H1 (cell line): ENCODE data around the gene MLN. TPM values are rescaled to one million over a fixed set of nuclear protein-coding genes. Genes with fewer than 3 reads are reported as not detected.
"Not testable (repeated sequence)": the region's sequence is repeated elsewhere in the genome, so short reads cannot be mapped to it uniquely, and the experiment has no call there.

Experiments used
- CTCF ChIA-PET: fragments of 300-600 bp; sonication (Branson Sonifier 250); formaldehyde crosslinking; loops from one replicate; lab custom pipeline; 2021; ENCODE audit not compliant: partially characterized antibody; lab: Charles Lee
- POLR2A ChIA-PET: fragments of 300-600 bp; sonication (Branson Sonifier 250); formaldehyde crosslinking; loops from one replicate; lab custom pipeline; 2021; ENCODE audit warnings: inconsistent platforms; ENCODE audit not compliant: partially characterized antibody; lab: Charles Lee
- DNase-seq, 2 experiments: peaks; one replicate each; pipeline versions ENCODE4 v3.0.0 to v3.0.0-alpha.2; 2010 to 2022; ENCODE audit warnings: low spot score in 2 of 2, low read depth in 1 of 2, mixed read lengths in 1 of 2
- FAIRE-seq: peaks from 2 replicates; lab custom pipeline; 2011; peaks lifted over from hg19 to GRCh38; lab: Jason Lieb, UNC
- H2AFZ ChIP-seq: 2 replicates; pipeline ENCODE4 v1.8.1; 2012; ENCODE audit warnings: low read length, inconsistent platforms
- H2AK5ac ChIP-seq: 2 replicates; pipeline ENCODE4 v1.6.1; 2013; ENCODE audit warnings: low read depth, low read length
- H2BK120ac ChIP-seq: replicated peaks from 2 replicates; pipeline ENCODE3; 2013; ENCODE audit warnings: low read depth, low read length, inconsistent platforms
- H2BK12ac ChIP-seq: 2 replicates; pipeline ENCODE4 v1.6.1; 2013; ENCODE audit warnings: low read depth, low read length
- H2BK15ac ChIP-seq: 2 replicates; pipeline ENCODE4 v1.6.1; 2013; ENCODE audit warnings: low read length
- H2BK20ac ChIP-seq: 2 replicates; pipeline ENCODE4 v1.6.1; 2013; ENCODE audit warnings: low read length
- H2BK5ac ChIP-seq: 2 replicates; pipeline ENCODE4 v1.6.1; 2013; ENCODE audit warnings: low read depth, low read length
- H3K14ac ChIP-seq: 2 replicates; pipeline ENCODE4 v1.6.1; 2013; ENCODE audit warnings: inconsistent platforms; ENCODE audit not compliant: insufficient read length
- H3K18ac ChIP-seq: 2 replicates; pipeline ENCODE4 v1.6.1; 2013; ENCODE audit warnings: low read length; ENCODE audit errors: extremely low read depth
- H3K23ac ChIP-seq: 2 replicates; pipeline ENCODE4 v1.6.1; 2013; ENCODE audit warnings: inconsistent platforms; ENCODE audit not compliant: insufficient read length
- H3K23me2 ChIP-seq: 2 replicates; pipeline ENCODE4 v1.6.1; 2013; ENCODE audit warnings: low read depth, low read length
- H3K27ac ChIP-seq: 2 replicates; pipeline ENCODE4 v1.6.1; 2011; ENCODE audit warnings: low read depth, low read length, inconsistent platforms
- H3K27me3 ChIP-seq, 4 experiments: replicated peaks in 1 of 4; 1 replicate in 1 of 4; 2 replicates in 3 of 4; pipeline versions ENCODE4 v1.6.1 to v1.8.1; 2011 to 2013; ENCODE audit warnings: low read length in 3 of 4, mild to moderate bottlenecking in 3 of 4, inconsistent platforms in 2 of 4, mixed read lengths in 2 of 4, moderate library complexity in 1 of 4; ENCODE audit not compliant: control insufficient read depth in 3 of 4, insufficient read depth in 3 of 4; ENCODE audit errors: extremely low read depth in 1 of 4
- H3K36me3 ChIP-seq, 4 experiments: 2 replicates each; pipeline versions ENCODE4 v1.6.1 to v1.8.1; 2011 to 2013; ENCODE audit warnings: mild to moderate bottlenecking in 4 of 4, low read length in 3 of 4, moderate library complexity in 2 of 4, control low read depth in 1 of 4, inconsistent platforms in 1 of 4; ENCODE audit not compliant: insufficient read depth in 4 of 4, control insufficient read depth in 2 of 4
- H3K4ac ChIP-seq: replicated peaks from 2 replicates; pipeline ENCODE3; 2013; ENCODE audit warnings: low read length, low read depth, mixed read lengths, inconsistent platforms; ENCODE audit not compliant: insufficient read length
- H3K4me1 ChIP-seq, 4 experiments: replicated peaks in 1 of 4; 1 replicate in 1 of 4; 2 replicates in 3 of 4; pipeline versions ENCODE4 v1.6.1 to v1.8.1; 2011 to 2013; ENCODE audit warnings: low read length in 3 of 4, inconsistent platforms in 2 of 4, mixed read lengths in 1 of 4; ENCODE audit not compliant: insufficient read depth in 4 of 4, control insufficient read depth in 3 of 4
- H3K4me2 ChIP-seq, 2 experiments: 2 replicates each; pipeline versions ENCODE4 v1.6.1 to v1.8.1; 2011 to 2013; ENCODE audit warnings: low read depth in 2 of 2, low read length in 2 of 2, control low read depth in 1 of 2, inconsistent platforms in 1 of 2, mild to moderate bottlenecking in 1 of 2; ENCODE audit not compliant: insufficient read depth in 1 of 2
- H3K4me3 ChIP-seq, 4 experiments: fragments of 200-600, 300-600 bp in 1 of 4; sonication (generic), shearing (Covaris generic), sonication (Bioruptor Twin) in 1 of 4; 2 replicates each; pipeline versions ENCODE4 v1.5.1 to v1.8.1; 2011 to 2016; ENCODE audit warnings: low read length in 4 of 4, low read depth in 3 of 4, control low read depth in 2 of 4, inconsistent platforms in 2 of 4, mild to moderate bottlenecking in 2 of 4, mixed read lengths in 1 of 4, moderate library complexity in 1 of 4; ENCODE audit not compliant: insufficient read depth in 2 of 4; ENCODE audit errors: extremely low read depth in 1 of 4
- H3K56ac ChIP-seq: replicated peaks from 2 replicates; pipeline ENCODE3; 2013; ENCODE audit warnings: low read depth, mild to moderate bottlenecking, mixed read lengths, low read length, inconsistent platforms; ENCODE audit not compliant: insufficient read length
- H3K79me1 ChIP-seq: 2 replicates; pipeline ENCODE4 v1.6.1; 2013; ENCODE audit warnings: low read depth, low read length, control low read depth
- H3K79me2 ChIP-seq, 2 experiments: 2 replicates each; pipeline versions ENCODE4 v1.6.1 to v1.8.1; 2012 to 2013; ENCODE audit warnings: low read length in 2 of 2, mild to moderate bottlenecking in 2 of 2, inconsistent platforms in 1 of 2; ENCODE audit not compliant: insufficient read depth in 2 of 2, control insufficient read depth in 1 of 2
- H3K9ac ChIP-seq, 4 experiments: replicated peaks in 1 of 4; 1 replicate in 1 of 4; 2 replicates in 3 of 4; pipeline versions ENCODE4 v1.6.1 to v1.8.1; 2011 to 2013; ENCODE audit warnings: low read depth in 3 of 4, low read length in 3 of 4, control low read depth in 2 of 4, mild to moderate bottlenecking in 2 of 4, moderate library complexity in 2 of 4, inconsistent platforms in 1 of 4; ENCODE audit errors: extremely low read depth in 1 of 4
- H3K9me3 ChIP-seq, 2 experiments: 2 replicates each; pipeline versions ENCODE4 v1.6.1 to v1.8.1; 2012 to 2013; ENCODE audit warnings: mild to moderate bottlenecking in 2 of 2, moderate library complexity in 2 of 2, control low read depth in 1 of 2, inconsistent platforms in 1 of 2, low read depth in 1 of 2, low read length in 1 of 2, mixed read lengths in 1 of 2; ENCODE audit not compliant: insufficient read depth in 2 of 2
- H4K20me1 ChIP-seq, 2 experiments: replicated peaks in 1 of 2; 2 replicates each; pipeline versions ENCODE3 to v1.8.1; 2011 to 2013; ENCODE audit warnings: inconsistent platforms in 2 of 2, low read length in 2 of 2, mild to moderate bottlenecking in 1 of 2; ENCODE audit not compliant: insufficient read depth in 2 of 2, control insufficient read depth in 1 of 2
- H4K5ac ChIP-seq: 2 replicates; pipeline ENCODE4 v1.6.1; 2013; ENCODE audit warnings: low read length, low read depth, mixed read lengths, inconsistent platforms; ENCODE audit not compliant: insufficient read length
- H4K8ac ChIP-seq: 2 replicates; pipeline ENCODE4 v1.8.0; 2013; ENCODE audit warnings: mild to moderate bottlenecking, moderate library complexity, low read length, inconsistent platforms; ENCODE audit not compliant: insufficient read depth; ENCODE audit errors: extremely low read depth
- H4K91ac ChIP-seq: replicated peaks from 2 replicates; pipeline ENCODE3; 2013; ENCODE audit warnings: low read length, mixed read lengths, inconsistent platforms; ENCODE audit not compliant: insufficient read length
- WGBS, 2 experiments: shearing (Covaris generic) in 1 of 2; methylation state at CpG; one replicate each; pipeline versions ENCODE4 v1.1.6 to v1.1.7; 2013 to 2015; ENCODE audit warnings: low lambda C conversion rate in 2 of 2, mixed read lengths in 2 of 2, inconsistent platforms in 1 of 2, low coverage in 1 of 2, missing lambda C conversion rate in 1 of 2; ENCODE audit not compliant: insufficient replicate concordance in 2 of 2, insufficient coverage in 1 of 2, insufficient read length in 1 of 2; ENCODE audit errors: extremely low coverage in 1 of 2, missing lambda C conversion rate in 1 of 2; 5-methylcytosine and 5-hydroxymethylcytosine counted together
- polyA plus RNA-seq, 7 experiments: library from polyadenylated mRNA; depleted of rRNA in 3 of 7; stranded (reverse) in 5 of 7; unstranded in 2 of 7; fragments of >200 nt in 5 of 7; fragments of 200-250 nt in 2 of 7; gene quantifications; 1 replicate in 5 of 7; 2 replicates in 1 of 7; 4 replicates in 1 of 7; pipeline versions ENCODE4 v1.2.1 to v1.2.3, GENCODE V29; 2011 to 2013; ENCODE audit warnings: missing spikeins in 2 of 7, mixed read lengths in 2 of 7
- total RNA-seq: library from RNA; stranded (reverse); fragmentation: NEBNext Ultra II Directional; extraction: Animal tissue kit (Norgen Biotek cat#: 25700); gene quantifications from 2 replicates; pipeline ENCODE4 v1.2.1, GENCODE V29; 2021

The MLN gene
- total and polyA plus RNA-seq, 2 of the 8 experiments (the other 6 are each of a cell fraction or from before 2014, with no cell fraction given): not detected

GRCh38 chr6:33832831-33833230 is 29.0 kb upstream of the MLN start:
- H2BK12ac ChIP-seq, H3K18ac ChIP-seq, H2BK120ac ChIP-seq, H3K27ac ChIP-seq, FAIRE-seq, H3K79me2 ChIP-seq, H2AK5ac ChIP-seq, H3K4me3 ChIP-seq, H4K91ac ChIP-seq, H3K27me3 ChIP-seq, H3K36me3 ChIP-seq, H3K4ac ChIP-seq, H3K23me2 ChIP-seq, POLR2A ChIA-PET, H3K4me2 ChIP-seq, H4K20me1 ChIP-seq, H4K8ac ChIP-seq, DNase-seq, CTCF ChIA-PET, H3K14ac ChIP-seq, H3K23ac ChIP-seq, H3K79me1 ChIP-seq, H2AFZ ChIP-seq, H2BK20ac ChIP-seq, H3K56ac ChIP-seq, H2BK15ac ChIP-seq, H4K5ac ChIP-seq, H3K9ac ChIP-seq, H2BK5ac ChIP-seq: not testable (repeated sequence)
- no CpG with 5 or more reads among the region's 32 CpGs for WGBS, 2 experiments
- Histone ChIP-seq H3K9me3 (peaks cover 12 to 15% of the 10 kb centered on the region in 2 experiments), H3K4me1 (peaks cover 0 to 20% (median 9%) of the 10 kb centered on the region in 4 experiments; a peak in 6 of 7 replicates)

DNA sequence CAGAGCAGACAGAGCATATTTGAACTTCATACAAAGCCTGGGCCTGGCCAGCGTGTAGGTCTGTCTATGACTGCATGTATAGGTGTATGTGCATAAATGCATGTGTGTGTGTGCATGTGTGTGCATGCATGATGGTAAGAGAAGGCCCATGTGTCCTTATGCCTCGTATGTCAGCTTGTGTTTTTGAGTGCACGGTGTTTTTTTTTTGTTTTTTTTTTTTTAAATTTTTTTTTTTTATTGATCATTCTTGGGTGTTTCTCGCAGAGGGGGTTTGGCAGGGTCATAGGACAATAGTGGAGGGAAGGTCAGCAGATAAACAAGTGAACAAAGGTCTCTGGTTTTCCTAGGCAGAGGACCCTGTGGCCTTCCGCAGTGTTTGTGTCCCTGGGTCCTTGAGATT is 27.9 kb upstream of the MLN start:
- Histone ChIP-seq H4K8ac (peak overlapping the region; percentile 57; the same call in 1 of the 2 replicates), H2AK5ac (0 out of 2 replicates have a peak overlapping the region, but pooled peaks have one; percentile 65), H3K4me1 (peaks cover 0 to 19% (median 9%) of the 10 kb centered on the region in 4 experiments; a peak in 6 of 7 replicates), H3K9me3 (peaks cover 5 to 11% of the 10 kb centered on the region in 2 experiments), H3K4ac (peak overlapping the region; percentile 32)
- H3K18ac ChIP-seq, H3K23ac ChIP-seq, H3K27me3 ChIP-seq, H3K36me3 ChIP-seq, DNase-seq, H3K56ac ChIP-seq, H3K4me2 ChIP-seq, H2AFZ ChIP-seq, H3K27ac ChIP-seq, POLR2A ChIA-PET, H2BK12ac ChIP-seq, H2BK5ac ChIP-seq, H2BK120ac ChIP-seq, H4K91ac ChIP-seq, H3K4me3 ChIP-seq, H3K23me2 ChIP-seq, H3K14ac ChIP-seq, H4K20me1 ChIP-seq, H4K5ac ChIP-seq, FAIRE-seq, H3K79me2 ChIP-seq, H3K79me1 ChIP-seq, H2BK15ac ChIP-seq, CTCF ChIA-PET, H2BK20ac ChIP-seq, H3K9ac ChIP-seq: not testable (repeated sequence)
- 95% methylated on average over 3 of the region's 5 CpGs; no CpG with 5 or more reads in 1 of the 2 experiments for WGBS, 2 experiments
